Muscle layer of colon (tissue), 2 donors: ENCODE measurements around the gene SLC30A10.
"Not testable (repeated sequence)": the region's sequence is repeated elsewhere in the genome, so short reads cannot be mapped to it uniquely, and the experiment has no call there.

ENCODE experiments used
- H3K27ac ChIP-seq: one replicate; pipeline ENCODE4 v1.7.0; 2013; ENCODE audit warnings: low read depth, mild to moderate bottlenecking, low read length, moderate library complexity
- H3K27me3 ChIP-seq, 2 donors: one replicate each; pipeline ENCODE4 v1.7.0; 2013; ENCODE audit warnings: low read length in 2 of 2, mild to moderate bottlenecking in 2 of 2; ENCODE audit not compliant: insufficient read depth in 2 of 2, control insufficient read depth in 1 of 2
- H3K36me3 ChIP-seq: one replicate; pipeline ENCODE4 v1.7.0; 2013; ENCODE audit warnings: mild to moderate bottlenecking, low read length; ENCODE audit not compliant: insufficient read depth
- H3K4me1 ChIP-seq: one replicate; pipeline ENCODE4 v1.7.0; 2013; ENCODE audit warnings: mild to moderate bottlenecking, low read length; ENCODE audit not compliant: insufficient read depth
- H3K4me3 ChIP-seq, 2 donors: one replicate each; pipeline ENCODE4 v1.7.0; 2013; ENCODE audit warnings: low read length in 2 of 2, low read depth in 1 of 2, mild to moderate bottlenecking in 1 of 2, moderate library complexity in 1 of 2
- H3K9ac ChIP-seq: one replicate; pipeline ENCODE4 v1.7.0; 2013; ENCODE audit warnings: low read length
- H3K9me3 ChIP-seq: one replicate; pipeline ENCODE4 v1.7.0; 2013; ENCODE audit warnings: mild to moderate bottlenecking, low read length
- donor health status: abdominal sarcoma.
- donor health status: Adenocarcinoma of cecum.

SLC30A10 gene

GRCh38 chr1:219885680-219886079 is 42.7 kb downstream of the SLC30A10 start:
- H3K27me3 ChIP-seq: no peaks in the 10 kb centered on the region
- no peaks in the 10 kb centered on the region for H3K4me1 ChIP-seq
- no peak overlapping the region for H3K9ac ChIP-seq
- no peak overlapping the region for H3K4me3 ChIP-seq
- no peak overlapping the region for H3K27ac ChIP-seq
- no peaks in the 10 kb centered on the region for H3K36me3 ChIP-seq
- H3K9me3 ChIP-seq: no peaks in the 10 kb centered on the region

DNA sequence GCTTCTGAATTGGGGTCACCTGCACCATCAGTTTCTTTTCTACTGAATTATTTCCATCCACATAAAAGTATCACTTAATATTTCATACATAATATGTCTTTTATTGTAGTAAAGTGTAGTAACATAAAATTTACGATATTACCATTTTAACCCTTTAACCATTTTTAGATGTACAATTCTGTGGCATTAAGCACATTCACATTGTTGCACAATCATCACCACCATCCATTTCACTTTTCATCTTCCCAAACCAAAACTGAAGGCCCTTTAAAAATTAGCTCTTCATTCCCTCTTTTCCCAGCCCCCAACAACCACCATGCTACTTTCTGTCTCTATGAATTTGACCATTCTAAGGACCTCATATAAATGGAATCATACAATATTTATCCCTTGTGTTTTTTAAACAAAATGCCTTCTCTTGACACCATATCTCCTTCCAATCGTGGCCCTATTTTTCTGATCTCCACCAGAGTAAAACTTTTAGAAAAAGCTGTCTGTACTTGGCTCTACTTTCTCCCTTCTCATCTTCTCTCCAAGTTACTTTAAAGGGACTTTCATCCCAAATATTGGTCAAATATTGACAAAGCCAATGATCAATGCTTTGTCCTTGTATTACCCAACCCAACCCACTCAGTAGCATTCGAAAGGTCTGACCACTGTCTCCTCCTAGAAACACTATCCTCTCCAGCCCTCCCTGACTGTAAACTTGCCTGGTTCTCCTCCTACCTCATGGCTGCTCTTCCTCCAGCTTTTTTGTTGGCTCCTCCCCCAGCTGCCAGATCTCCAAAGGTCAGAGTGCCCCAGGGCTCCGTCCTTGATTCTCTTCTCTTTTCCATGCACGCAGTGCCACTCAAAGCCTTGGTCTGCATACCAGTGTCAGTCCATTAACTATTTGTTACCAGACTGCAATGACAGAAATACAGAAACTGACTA is 44.7 kb downstream of the SLC30A10 start:
- H3K36me3 ChIP-seq: no peaks in the 10 kb centered on the region
- H3K9me3 ChIP-seq: no peaks in the 10 kb centered on the region
- H3K27ac ChIP-seq: no peak overlapping the region
- no peak overlapping the region for H3K4me3 ChIP-seq
- H3K27me3 ChIP-seq: no peaks in the 10 kb centered on the region
- no peak overlapping the region for H3K9ac ChIP-seq
- H3K4me1 ChIP-seq: no peaks in the 10 kb centered on the region

- H3K4me1 ChIP-seq: no peaks in the 10 kb centered on the region
- no peaks in the 10 kb centered on the region for H3K9me3 ChIP-seq
- H3K36me3 ChIP-seq: no peaks in the 10 kb centered on the region
- no peak overlapping the region for H3K27ac ChIP-seq
- H3K9ac ChIP-seq: no peak overlapping the region
- H3K4me3 ChIP-seq: no peak overlapping the region
- H3K27me3 ChIP-seq: no peaks in the 10 kb centered on the region
Observed at GRCh38 chr1:219882755-219883154, 45.6 kb downstream of the SLC30A10 start.

DNA sequence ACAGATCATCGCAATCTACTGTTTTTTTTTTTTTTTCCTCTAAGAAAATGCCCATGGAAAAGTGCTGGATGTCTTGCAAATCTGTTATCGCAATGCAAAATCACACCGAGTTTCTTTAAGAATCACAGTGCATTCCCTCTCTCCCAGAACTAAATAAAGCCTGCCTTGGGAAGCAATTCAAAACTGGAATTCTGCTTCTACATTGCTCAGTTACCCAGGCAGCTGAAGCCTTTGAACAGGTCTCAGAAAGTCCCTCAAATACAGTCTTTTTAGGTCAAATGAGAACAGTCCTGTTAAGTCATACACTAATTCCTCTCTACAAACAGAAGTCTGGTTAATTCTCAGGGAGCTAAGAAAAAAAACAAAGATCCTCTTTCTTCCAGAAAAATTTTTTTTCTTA is 46.3 kb downstream of the SLC30A10 start:
- H3K9me3 ChIP-seq: no peaks in the 10 kb centered on the region
- no peak overlapping the region for H3K9ac ChIP-seq
- no peaks in the 10 kb centered on the region for H3K4me1 ChIP-seq
- no peak overlapping the region for H3K27ac ChIP-seq
- no peaks in the 10 kb centered on the region for H3K36me3 ChIP-seq
- no peak overlapping the region for H3K4me3 ChIP-seq
- no peaks in the 10 kb centered on the region for H3K27me3 ChIP-seq

DNA sequence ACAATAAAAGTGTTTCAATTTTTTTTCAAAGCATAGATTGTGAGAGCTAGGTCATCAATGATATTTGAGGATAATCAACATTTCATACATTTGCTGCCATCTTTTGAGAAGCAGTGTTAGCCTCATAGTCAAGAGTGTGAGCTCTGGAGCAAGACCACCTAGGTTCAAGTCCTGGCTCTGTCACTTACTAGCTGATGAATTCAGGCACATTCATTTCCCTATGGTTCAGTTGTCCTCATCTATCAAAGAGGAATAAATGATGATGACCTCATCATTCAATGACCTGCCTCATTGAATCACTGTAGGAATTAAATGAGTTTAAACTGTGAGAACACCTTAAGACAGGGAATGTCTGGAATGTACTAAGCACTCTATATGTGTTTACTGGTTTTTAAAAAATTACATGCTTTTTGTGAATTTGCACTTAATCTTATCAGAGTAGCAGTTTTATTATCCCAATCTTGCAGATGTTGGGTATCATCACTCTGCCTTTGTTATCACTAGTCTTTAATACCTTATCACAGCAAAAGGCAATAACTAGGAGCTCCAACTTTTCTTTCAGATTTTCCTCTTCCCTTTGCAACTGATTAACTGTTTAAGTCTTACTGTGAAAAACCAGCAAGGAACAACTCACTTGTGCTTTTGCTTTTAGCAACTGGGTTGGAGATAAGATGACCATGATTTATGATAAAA is 47.4 kb downstream of the SLC30A10 start:
- Histone ChIP-seq H3K9ac (no peak overlapping the region), H3K9me3 (no peaks in the 10 kb centered on the region), H3K36me3 (no peaks in the 10 kb centered on the region), H3K27me3 (no peaks in the 10 kb centered on the region), H3K27ac (no peak overlapping the region), H3K4me1 (no peaks in the 10 kb centered on the region), H3K4me3 (no peak overlapping the region)

GRCh38 chr1:219876798-219877209 is 51.6 kb downstream of the SLC30A10 start:
- Histone ChIP-seq H3K4me1 (no peaks in the 10 kb centered on the region), H3K27me3 (no peaks in the 10 kb centered on the region), H3K9me3 (no peaks in the 10 kb centered on the region), H3K36me3 (no peaks in the 10 kb centered on the region), H3K27ac (no peak overlapping the region), H3K4me3 (no peak overlapping the region), H3K9ac (no peak overlapping the region)

GRCh38 chr1:219875860-219876259 is 52.5 kb downstream of the SLC30A10 start:
- Histone ChIP-seq H3K27me3 (no peaks in the 10 kb centered on the region), H3K36me3 (no peaks in the 10 kb centered on the region), H3K9ac (no peak overlapping the region), H3K27ac (no peak overlapping the region), H3K4me3 (no peak overlapping the region), H3K9me3 (no peaks in the 10 kb centered on the region), H3K4me1 (no peaks in the 10 kb centered on the region)

DNA sequence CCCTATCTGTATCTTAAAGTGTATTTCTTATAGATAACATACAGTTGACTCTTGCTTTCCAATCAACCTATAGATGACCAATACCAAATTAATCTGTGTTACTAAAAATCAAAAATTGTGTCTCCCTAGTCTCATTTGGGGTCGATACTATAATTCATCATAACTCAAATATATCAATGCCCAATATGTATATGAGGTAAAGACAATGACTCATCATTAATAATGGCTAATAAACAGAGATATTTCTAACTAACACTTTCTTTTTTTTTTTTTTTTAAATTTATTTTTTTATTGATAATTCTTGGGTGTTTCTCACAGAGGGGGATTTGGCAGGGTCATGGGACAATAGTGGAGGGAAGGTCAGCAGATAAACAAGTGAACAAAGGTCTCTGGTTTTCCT is 55.8 kb downstream of the SLC30A10 start:
- H3K4me1 ChIP-seq, H3K36me3 ChIP-seq, H3K27me3 ChIP-seq, H3K9ac ChIP-seq, H3K4me3 ChIP-seq, H3K9me3 ChIP-seq, H3K27ac ChIP-seq: not testable (repeated sequence)

DNA sequence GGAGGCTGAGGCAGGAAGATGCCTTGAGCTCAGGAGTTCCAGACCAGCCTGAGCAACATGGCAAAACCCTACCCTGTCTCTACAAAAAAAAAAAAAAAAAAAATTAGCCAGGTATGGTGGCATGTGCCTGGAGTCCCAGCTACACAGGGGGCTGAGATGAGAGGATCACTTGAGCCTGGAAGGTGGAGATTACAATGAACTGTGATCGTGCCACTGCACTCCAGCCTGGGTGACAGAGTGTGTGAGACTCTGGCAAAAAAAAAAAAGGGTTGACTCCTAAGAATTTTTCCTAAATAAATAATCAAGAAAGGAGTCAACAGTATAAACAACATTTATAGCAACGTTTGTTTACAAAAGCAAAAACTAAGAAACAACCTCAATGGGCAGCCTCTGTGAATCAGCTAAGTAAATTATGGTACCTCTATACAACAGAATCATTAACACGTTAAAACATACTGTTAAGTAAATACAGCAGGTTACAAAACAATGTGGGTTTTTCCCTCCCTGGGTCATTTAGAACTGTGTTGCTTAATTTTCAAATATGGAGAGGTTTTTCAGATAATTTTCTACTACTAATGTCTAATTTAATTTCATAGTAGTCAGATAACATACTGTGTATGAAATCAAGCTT is 56.8 kb downstream of the SLC30A10 start:
- H3K36me3 ChIP-seq: no peaks in the 10 kb centered on the region
- H3K9ac ChIP-seq: no peak overlapping the region
- H3K9me3 ChIP-seq: no peaks in the 10 kb centered on the region
- H3K4me3 ChIP-seq: no peak overlapping the region
- no peaks in the 10 kb centered on the region for H3K4me1 ChIP-seq
- no peak overlapping the region for H3K27ac ChIP-seq
- no peaks in the 10 kb centered on the region for H3K27me3 ChIP-seq

DNA sequence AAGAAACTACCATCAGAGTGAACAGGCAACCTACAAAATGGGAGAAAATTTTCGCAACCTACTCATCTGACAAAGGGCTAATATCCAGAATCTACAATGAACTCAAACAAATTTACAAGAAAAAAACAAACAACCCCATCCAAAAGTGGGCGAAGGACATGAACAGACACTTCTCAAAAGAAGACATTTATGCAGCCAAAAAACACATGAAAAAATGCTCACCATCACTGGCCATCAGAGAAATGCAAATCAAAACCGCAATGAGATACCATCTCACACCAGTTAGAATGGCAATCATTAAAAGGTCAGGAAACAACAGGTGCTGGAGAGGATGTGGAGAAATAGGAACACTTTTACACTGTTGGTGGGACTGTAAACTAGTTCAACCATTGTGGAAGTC is 59.7 kb downstream of the SLC30A10 start:
- H3K9ac ChIP-seq, H3K4me1 ChIP-seq, H3K27me3 ChIP-seq, H3K4me3 ChIP-seq, H3K36me3 ChIP-seq, H3K27ac ChIP-seq, H3K9me3 ChIP-seq: not testable (repeated sequence)
